ENCODE results near the gene NFATC2IP. TPM values are rescaled to one million over a fixed set of nuclear protein-coding genes. Genes with fewer than 3 reads are reported as not detected.

NFATC2IP gene
- total and polyA plus RNA-seq, 2 donors (not counting 1 experiment from before 2014, with no cell fraction given): 96.4 to 102 TPM

DNA sequence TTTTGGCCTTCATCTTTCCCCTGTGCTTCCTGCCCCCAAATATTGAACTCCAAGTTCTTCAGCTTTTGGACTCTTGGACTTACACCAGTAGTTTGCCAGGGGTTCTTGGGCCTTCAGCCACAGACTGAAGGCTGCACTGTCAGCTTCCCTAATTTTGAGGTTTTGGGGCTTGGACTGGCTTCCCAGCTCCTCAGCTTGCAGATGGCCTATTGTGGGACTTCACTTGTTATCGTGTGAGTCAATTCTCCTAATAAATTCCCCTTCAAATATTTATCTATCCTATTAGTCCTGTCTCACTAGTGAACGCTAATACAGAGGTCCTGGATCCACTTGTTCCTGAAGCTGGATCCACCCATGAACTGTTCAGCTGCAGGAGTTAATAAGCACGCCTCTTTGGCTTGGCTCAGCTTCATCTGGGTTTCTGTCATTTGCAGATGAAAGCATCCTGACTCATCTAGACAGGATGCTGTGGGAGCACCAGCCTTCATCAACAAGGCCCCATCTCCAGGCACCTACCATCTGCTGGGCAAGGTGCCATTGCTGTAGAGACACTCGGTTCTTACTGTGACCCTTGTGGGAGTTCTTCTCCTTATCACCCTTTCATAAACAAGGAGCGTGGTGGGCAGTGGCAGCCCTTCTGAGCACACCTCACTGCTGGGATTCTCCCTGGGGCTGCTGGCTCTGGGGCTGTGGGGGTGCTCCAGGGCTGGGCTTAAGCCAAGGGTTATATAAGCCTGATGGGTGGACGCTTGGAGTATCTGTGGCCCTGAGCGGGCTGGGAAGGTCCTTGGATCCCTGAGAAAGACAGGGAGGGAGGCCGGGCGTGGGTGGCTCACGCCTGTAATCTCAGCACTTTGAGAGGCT lies 57.2 kb downstream of the NFATC2IP start:
- ChIA-PET CTCF (no interaction called here), POLR2A (no interaction called here)
- H3K27me3 ChIP-seq (replicated peaks in 1 of 4; ENCODE audit: control extremely low read depth in 1 of 4, control insufficient read depth in 3 of 4, insufficient read depth in 4 of 4, low read length in 3 of 4): no peaks in the 10 kb centered on the region
- no peaks in the 10 kb centered on the region for H3K36me3 ChIP-seq (replicated peaks in 1 of 2; ENCODE audit: control extremely low read depth in 1 of 2, control insufficient read depth in 1 of 2, extremely low read depth in 1 of 2, insufficient read depth in 2 of 2, low read length in 1 of 2)
- Mint-ChIP-seq H3K4me1 (peaks cover 2% of the 10 kb centered on the region), H3K27ac (no peak overlapping the region), H3K4me3 (no peak overlapping the region), H3K27me3 (peaks cover 19% of the 10 kb centered on the region), H3K9me3 (ENCODE audit: insufficient read depth) (no peaks in the 10 kb centered on the region)
- TF ChIP-seq, protein P1, sequence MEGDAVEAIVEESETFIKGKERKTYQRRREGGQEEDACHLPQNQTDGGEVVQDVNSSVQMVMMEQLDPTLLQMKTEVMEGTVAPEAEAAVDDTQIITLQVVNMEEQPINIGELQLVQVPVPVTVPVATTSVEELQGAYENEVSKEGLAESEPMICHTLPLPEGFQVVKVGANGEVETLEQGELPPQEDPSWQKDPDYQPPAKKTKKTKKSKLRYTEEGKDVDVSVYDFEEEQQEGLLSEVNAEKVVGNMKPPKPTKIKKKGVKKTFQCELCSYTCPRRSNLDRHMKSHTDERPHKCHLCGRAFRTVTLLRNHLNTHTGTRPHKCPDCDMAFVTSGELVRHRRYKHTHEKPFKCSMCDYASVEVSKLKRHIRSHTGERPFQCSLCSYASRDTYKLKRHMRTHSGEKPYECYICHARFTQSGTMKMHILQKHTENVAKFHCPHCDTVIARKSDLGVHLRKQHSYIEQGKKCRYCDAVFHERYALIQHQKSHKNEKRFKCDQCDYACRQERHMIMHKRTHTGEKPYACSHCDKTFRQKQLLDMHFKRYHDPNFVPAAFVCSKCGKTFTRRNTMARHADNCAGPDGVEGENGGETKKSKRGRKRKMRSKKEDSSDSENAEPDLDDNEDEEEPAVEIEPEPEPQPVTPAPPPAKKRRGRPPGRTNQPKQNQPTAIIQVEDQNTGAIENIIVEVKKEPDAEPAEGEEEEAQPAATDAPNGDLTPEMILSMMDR (IDR thresholded peaks at IDR 0.05): no peak
- no peak for TF ChIP-seq EZH2 (IDR thresholded peaks at IDR 0.05; ENCODE audit: borderline replicate concordance, insufficient read depth, low read depth, low read length, poor library complexity, severe bottlenecking)
- DNase-seq (no peak), ATAC-seq (ENCODE audit: low read depth) (no peak)
- H3K9me3 ChIP-seq (ENCODE audit: control extremely low read depth in 1 of 3, control insufficient read depth in 2 of 3, insufficient read depth in 1 of 3, low read length in 2 of 3): no peaks in the 10 kb centered on the region
- no peak overlapping the region for H3K9ac ChIP-seq (ENCODE audit: low read length)
- intact Hi-C loops (cut with micrococcal nuclease): no loop called here
- no peak overlapping the region for H3K4me2 ChIP-seq (replicated peaks; ENCODE audit: low read depth, low read length, poor library complexity, severe bottlenecking)
- H3K4me1 ChIP-seq (ENCODE audit: control insufficient read depth in 2 of 2, insufficient read depth in 2 of 2, low read length in 2 of 2): no peaks in the 10 kb centered on the region
- H4K20me1 ChIP-seq (ENCODE audit: control insufficient read depth, insufficient read depth, low read length, poor library complexity, severe bottlenecking): no peaks in the 10 kb centered on the region
- 62% methylated on average over 7 of the region's 10 CpGs for WGBS (ENCODE audit: insufficient coverage)
- H2AFZ ChIP-seq (ENCODE audit: insufficient read depth, low read depth, low read length, poor library complexity, severe bottlenecking): no peak overlapping the region
- no peak overlapping the region for H3K27ac ChIP-seq (ENCODE audit: low read length in 2 of 2)
- H3K4me3 ChIP-seq (ENCODE audit: control extremely low read depth in 1 of 5, extremely low read depth in 1 of 5, insufficient read depth in 1 of 5, low read depth in 2 of 5, low read length in 4 of 5): no peak overlapping the region
- H3K79me2 ChIP-seq (ENCODE audit: control insufficient read depth, insufficient read depth, low read length): no peaks in the 10 kb centered on the region

GRCh38 chr16:29009050-29009837 lies 58.5 kb downstream of the NFATC2IP start:
- no peaks in the 10 kb centered on the region for H3K9me3 ChIP-seq (ENCODE audit: control extremely low read depth in 1 of 3, control insufficient read depth in 2 of 3, insufficient read depth in 1 of 3, low read length in 2 of 3)
- H3K27me3 ChIP-seq (replicated peaks in 1 of 4; ENCODE audit: control extremely low read depth in 1 of 4, control insufficient read depth in 3 of 4, insufficient read depth in 4 of 4, low read length in 3 of 4): no peaks in the 10 kb centered on the region
- intact Hi-C loops (cut with micrococcal nuclease): no loop called here
- H3K4me1 ChIP-seq (ENCODE audit: control insufficient read depth in 2 of 2, insufficient read depth in 2 of 2, low read length in 2 of 2): no peaks in the 10 kb centered on the region
- H3K79me2 ChIP-seq (ENCODE audit: control insufficient read depth, insufficient read depth, low read length): no peaks in the 10 kb centered on the region
- H3K9me3 Mint-ChIP-seq (ENCODE audit: insufficient read depth): no peaks in the 10 kb centered on the region
- no peak overlapping the region for H3K27ac ChIP-seq (ENCODE audit: low read length in 2 of 2)
- POLR2A ChIA-PET: no interaction called here
- no peak overlapping the region for H2AFZ ChIP-seq (ENCODE audit: insufficient read depth, low read depth, low read length, poor library complexity, severe bottlenecking)
- H3K4me3 ChIP-seq (ENCODE audit: control extremely low read depth in 1 of 5, extremely low read depth in 1 of 5, insufficient read depth in 1 of 5, low read depth in 2 of 5, low read length in 4 of 5): no peak overlapping the region
- TF ChIP-seq, protein P1 (IDR thresholded peaks at IDR 0.05): no peak
- no peak for TF ChIP-seq EZH2 (IDR thresholded peaks at IDR 0.05; ENCODE audit: borderline replicate concordance, insufficient read depth, low read depth, low read length, poor library complexity, severe bottlenecking)
- H3K4me2 ChIP-seq (replicated peaks; ENCODE audit: low read depth, low read length, poor library complexity, severe bottlenecking): no peak overlapping the region
- ATAC-seq (ENCODE audit: low read depth) (no peak), DNase-seq (no peak)
- no peak overlapping the region for H3K4me3 Mint-ChIP-seq
- CTCF ChIA-PET: no interaction called here
- peaks cover 16% of the 10 kb centered on the region for H3K27me3 Mint-ChIP-seq
- H4K20me1 ChIP-seq (ENCODE audit: control insufficient read depth, insufficient read depth, low read length, poor library complexity, severe bottlenecking): no peaks in the 10 kb centered on the region
- WGBS (ENCODE audit: insufficient coverage): 71% methylated on average over 8 of the region's 14 CpGs
- H3K4me1 Mint-ChIP-seq: peaks cover 2% of the 10 kb centered on the region
- H3K36me3 ChIP-seq (replicated peaks in 1 of 2; ENCODE audit: control extremely low read depth in 1 of 2, control insufficient read depth in 1 of 2, extremely low read depth in 1 of 2, insufficient read depth in 2 of 2, low read length in 1 of 2): no peaks in the 10 kb centered on the region
- H3K27ac Mint-ChIP-seq: no peak overlapping the region
- H3K9ac ChIP-seq (ENCODE audit: low read length): no peak overlapping the region
